GM19193 (cell line): ENCODE data around the gene CDH13.

Experiments used
- POLR2A ChIP-seq: IDR thresholded peaks from 4 replicates; pipeline ENCODE4 v1.6.1; 2011; ENCODE audit not compliant: insufficient read depth, insufficient read length; ENCODE audit errors: extremely low read depth

The CDH13 gene

GRCh38 chr16:83403761-83404160, 777.0 kb downstream of the CDH13 start:
- TF ChIP-seq POLR2A = no peak

- TF ChIP-seq POLR2A = no peak
Observed at GRCh38 chr16:83404261-83404660, 777.5 kb downstream of the CDH13 start.

- TF ChIP-seq POLR2A = no peak
Observed at GRCh38 chr16:83407928-83408327, 781.2 kb downstream of the CDH13 start.

GRCh38 chr16:83409347-83409746, 782.6 kb downstream of the CDH13 start:
- no peak for TF ChIP-seq POLR2A

GRCh38 chr16:83418565-83418964, 791.8 kb downstream of the CDH13 start:
- TF ChIP-seq POLR2A = no peak

GRCh38 chr16:83420206-83420760, 793.5 kb downstream of the CDH13 start:
- no peak for TF ChIP-seq POLR2A

- no peak for TF ChIP-seq POLR2A
Observed at GRCh38 chr16:83433201-83433600, 806.4 kb downstream of the CDH13 start.

GRCh38 chr16:83437036-83437435, 810.3 kb downstream of the CDH13 start:
- no peak for TF ChIP-seq POLR2A

- no peak for TF ChIP-seq POLR2A
Observed at GRCh38 chr16:83438326-83438725, 811.6 kb downstream of the CDH13 start.

- no peak for TF ChIP-seq POLR2A
Observed at GRCh38 chr16:83439412-83439811, 812.6 kb downstream of the CDH13 start.

GRCh38 chr16:83441517-83441916, 814.7 kb downstream of the CDH13 start:
- no peak for TF ChIP-seq POLR2A

GRCh38 chr16:83443972-83444371, 817.2 kb downstream of the CDH13 start:
- no peak for TF ChIP-seq POLR2A

- TF ChIP-seq POLR2A = no peak
Observed at GRCh38 chr16:83447560-83447959, 820.8 kb downstream of the CDH13 start.

- no peak for TF ChIP-seq POLR2A
Observed at GRCh38 chr16:83449861-83450260, 823.1 kb downstream of the CDH13 start.

GRCh38 chr16:83453977-83454376, 827.2 kb downstream of the CDH13 start:
- TF ChIP-seq POLR2A = no peak

GRCh38 chr16:83455716-83456115, 828.9 kb downstream of the CDH13 start:
- TF ChIP-seq POLR2A = no peak

- no peak for TF ChIP-seq POLR2A
Observed at GRCh38 chr16:83456934-83457333, 830.2 kb downstream of the CDH13 start.

GRCh38 chr16:83458612-83459011, 831.8 kb downstream of the CDH13 start:
- no peak for TF ChIP-seq POLR2A

- TF ChIP-seq POLR2A = no peak
Observed at GRCh38 chr16:83464991-83465390, 838.2 kb downstream of the CDH13 start.
